Limb (tissue), 2 donors: Measurements from ENCODE around the gene ZYG11B.
A peak's percentile ranks its signal among the peaks of the same experiment; 100 is the strongest.
"Not testable (repeated sequence)": the region's sequence is repeated elsewhere in the genome, so short reads cannot be mapped to it uniquely, and the experiment has no call there.

ENCODE experiments used
- DNase-seq, 2 donors: peaks; one replicate each; pipeline ENCODE4 v3.0.0-alpha.2; 2016; ENCODE audit errors: extremely low spot score in 2 of 2

The ZYG11B gene

GRCh38 chr1:52726265-52727113, at the start of gene ZYG11B:
TSS of gene ZYG11B (plus strand) at chr1:52726453. CDS start at chr1:52726654, 201 bp downstream.
- DNase-seq, result peak; percentile 93 to 98

- no peak for DNase-seq
These were observed 49.0 kb upstream of the ZYG11B start for GRCh38 chr1:52677076-52677806.

GRCh38 chr1:52679048-52679447, 47.2 kb upstream of the ZYG11B start:
- peak in 1 of 2 donors; percentile 54 for DNase-seq

GRCh38 chr1:52679498-52679897, 46.8 kb upstream of the ZYG11B start:
- DNase-seq, result no peak

- no peak for DNase-seq
These were observed 45.9 kb upstream of the ZYG11B start for GRCh38 chr1:52680353-52680752.

GRCh38 chr1:52681136-52681535, 45.1 kb upstream of the ZYG11B start:
- no peak for DNase-seq

GRCh38 chr1:52683367-52683940, 42.8 kb upstream of the ZYG11B start:
- no peak for DNase-seq

GRCh38 chr1:52684545-52684944, 41.7 kb upstream of the ZYG11B start:
- DNase-seq, result no peak

GRCh38 chr1:52686261-52686751, 39.9 kb upstream of the ZYG11B start:
- peak; percentile 54 to 77 for DNase-seq

GRCh38 chr1:52686830-52687229, 39.4 kb upstream of the ZYG11B start:
- DNase-seq, result no peak

- DNase-seq, result no peak
These were observed 34.4 kb upstream of the ZYG11B start for GRCh38 chr1:52691821-52692220.

- DNase-seq, result no peak
These were observed 33.6 kb upstream of the ZYG11B start for GRCh38 chr1:52692697-52693096.

- not testable (repeated sequence) for DNase-seq
These were observed 32.9 kb upstream of the ZYG11B start for GRCh38 chr1:52693351-52693750.

GRCh38 chr1:52693843-52694242, 32.4 kb upstream of the ZYG11B start:
- DNase-seq, result no peak

- DNase-seq, result no peak
These were observed 30.6 kb upstream of the ZYG11B start for GRCh38 chr1:52695627-52696026.

GRCh38 chr1:52697795-52698674, 28.2 kb upstream of the ZYG11B start, which contains the start of gene COA7:
TSS of gene COA7 (minus strand) at chr1:52698347. CDS start at chr1:52698326, 21 bp downstream.
- peak; percentile 82 to 94 for DNase-seq

GRCh38 chr1:52702886-52703787, 23.1 kb upstream of the ZYG11B start:
- peak; percentile 84 to 85 for DNase-seq

- DNase-seq, result no peak
These were observed 20.1 kb upstream of the ZYG11B start for GRCh38 chr1:52706136-52706670.
